Measurements from ENCODE around the gene CTTNBP2NL.
"Not testable (repeated sequence)": the region's sequence is repeated elsewhere in the genome, so short reads cannot be mapped to it uniquely, and the experiment has no call there.

CTTNBP2NL gene

GRCh38 chr1:112431038-112431437, 35.0 kb downstream of the CTTNBP2NL start:
- no peak for DNase-seq

DNA sequence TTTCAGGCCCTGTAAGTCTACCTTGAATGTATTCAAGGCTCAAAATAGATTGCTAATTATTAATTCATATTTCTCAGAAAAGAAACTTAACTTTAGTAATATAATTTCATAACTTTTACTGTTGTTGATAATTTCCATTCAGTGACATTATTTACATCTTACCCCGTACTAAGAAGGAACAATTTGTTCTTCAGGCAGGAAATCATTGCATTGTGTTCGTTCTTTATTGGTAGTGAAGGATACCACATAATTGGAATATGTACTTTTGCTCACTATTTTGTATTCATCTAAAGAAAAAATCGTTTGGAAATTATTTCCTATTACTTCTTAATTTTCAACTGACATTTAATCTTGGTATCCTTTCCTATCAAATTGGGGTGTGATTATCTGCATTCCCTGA, 39.4 kb downstream of the CTTNBP2NL start:
- DNase-seq, result no peak

GRCh38 chr1:112436384-112437156, 40.6 kb downstream of the CTTNBP2NL start:
- DNase-seq, result no peak

- DNase-seq, result not testable (repeated sequence)
These were observed 42.1 kb downstream of the CTTNBP2NL start for GRCh38 chr1:112438156-112438555.

- DNase-seq, result no peak
These were observed 43.6 kb downstream of the CTTNBP2NL start for GRCh38 chr1:112439592-112439991.

- DNase-seq, result no peak
These were observed 44.6 kb downstream of the CTTNBP2NL start for GRCh38 chr1:112440574-112440973.

DNA sequence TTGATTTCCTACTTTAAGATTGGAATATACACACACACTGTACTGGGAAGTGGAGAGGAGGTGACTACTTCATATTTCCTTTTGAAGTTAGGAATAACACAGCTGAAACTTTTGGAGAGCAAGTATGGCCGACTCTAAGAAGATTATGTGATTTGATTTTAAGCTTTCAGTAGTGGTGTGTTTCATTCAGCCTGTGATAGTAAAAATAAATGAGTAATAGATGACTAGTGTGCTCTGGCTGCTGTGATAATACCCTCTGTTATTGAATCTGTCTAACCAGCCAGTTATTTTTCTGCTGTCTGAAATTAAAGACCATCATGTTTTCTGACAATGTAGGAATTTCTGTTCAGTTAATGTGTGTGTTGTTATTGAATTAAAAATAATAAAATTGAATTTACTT, 48.3 kb downstream of the CTTNBP2NL start:
- DNase-seq, result no peak

DNA sequence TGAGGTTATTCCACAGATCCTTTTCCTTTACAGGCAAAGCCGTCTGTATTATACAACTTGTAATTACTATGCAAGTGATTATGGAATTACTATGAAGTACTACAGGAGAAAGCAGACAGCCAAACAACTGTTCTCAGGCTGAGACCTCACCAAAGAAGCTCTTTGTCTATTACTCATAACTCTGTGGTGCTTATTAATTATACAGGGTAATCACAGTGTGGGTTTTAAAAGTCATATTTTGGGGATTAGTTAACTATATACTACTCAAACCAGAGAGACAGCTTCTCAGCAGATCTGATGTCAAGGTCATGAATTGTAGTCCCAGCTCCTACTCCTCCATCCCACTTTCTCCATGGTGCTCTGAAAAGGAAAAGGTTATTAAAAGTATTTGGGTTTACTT, 49.6 kb downstream of the CTTNBP2NL start:
- DNase-seq, result no peak

DNA sequence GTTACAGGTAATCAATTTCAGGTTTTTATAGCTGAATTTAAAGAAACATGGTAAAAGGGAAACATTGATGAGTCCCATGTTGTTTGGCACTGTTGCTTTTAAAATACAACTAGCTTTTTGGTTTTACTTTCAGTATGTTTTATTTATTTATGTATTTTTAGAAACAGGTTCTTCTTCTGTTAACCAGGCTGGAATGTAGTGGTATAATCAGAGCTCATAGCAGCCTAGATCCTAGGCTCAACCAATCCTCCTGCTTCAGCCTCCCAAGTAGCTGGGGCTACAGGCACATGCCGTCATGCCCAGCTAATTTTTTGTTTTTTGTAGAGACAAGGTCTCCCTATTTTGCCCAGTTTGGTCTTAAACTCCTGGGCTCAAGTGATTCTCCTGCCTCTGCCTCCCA, 50.4 kb downstream of the CTTNBP2NL start:
- DNase-seq, result no peak

- DNase-seq, result no peak
These were observed 53.1 kb downstream of the CTTNBP2NL start for GRCh38 chr1:112448904-112449629.

DNA sequence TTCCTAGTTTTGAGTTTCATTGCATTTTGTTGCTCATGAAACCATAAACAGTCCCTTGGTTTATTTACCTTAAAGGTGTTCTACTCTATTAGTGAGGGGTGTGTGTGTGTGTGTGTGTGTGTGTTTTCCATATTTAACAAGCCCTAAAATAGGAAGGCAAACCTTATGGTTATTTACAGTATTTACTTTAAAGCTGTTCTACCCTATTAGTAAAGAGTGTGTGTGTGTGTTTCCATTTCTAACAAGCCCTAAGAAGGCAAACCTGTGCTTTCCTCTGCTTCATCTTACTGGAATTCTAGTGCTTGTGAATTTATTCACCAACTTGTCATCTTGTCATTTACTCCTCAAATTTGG, 53.6 kb downstream of the CTTNBP2NL start:
- DNase-seq, result no peak

- no peak for DNase-seq
These were observed 54.8 kb downstream of the CTTNBP2NL start for GRCh38 chr1:112450773-112451172.

DNA sequence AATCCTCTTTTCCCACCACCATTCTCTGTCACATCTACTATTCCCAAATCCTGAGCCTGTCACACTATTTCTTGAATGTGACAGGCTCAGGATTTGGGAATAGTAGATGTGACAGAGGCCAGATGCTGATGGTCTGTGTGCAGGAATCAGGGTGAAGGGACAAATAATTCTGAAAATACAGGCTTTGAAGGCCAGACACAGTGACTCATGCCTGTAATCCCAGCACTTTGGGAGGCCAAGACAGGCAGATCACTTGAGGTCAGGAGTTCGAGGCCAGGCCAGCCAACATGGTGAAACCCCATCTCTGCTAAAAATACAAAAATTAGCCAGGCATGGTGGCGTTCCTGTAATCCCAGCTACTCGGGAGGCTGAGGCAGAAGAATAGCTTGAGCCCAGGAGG, 55.3 kb downstream of the CTTNBP2NL start:
- DNase-seq, result not testable (repeated sequence)

- DNase-seq, result no peak
These were observed 57.9 kb downstream of the CTTNBP2NL start for GRCh38 chr1:112453876-112454275.

- no peak for DNase-seq
These were observed 58.3 kb downstream of the CTTNBP2NL start for GRCh38 chr1:112454316-112454715.

DNA sequence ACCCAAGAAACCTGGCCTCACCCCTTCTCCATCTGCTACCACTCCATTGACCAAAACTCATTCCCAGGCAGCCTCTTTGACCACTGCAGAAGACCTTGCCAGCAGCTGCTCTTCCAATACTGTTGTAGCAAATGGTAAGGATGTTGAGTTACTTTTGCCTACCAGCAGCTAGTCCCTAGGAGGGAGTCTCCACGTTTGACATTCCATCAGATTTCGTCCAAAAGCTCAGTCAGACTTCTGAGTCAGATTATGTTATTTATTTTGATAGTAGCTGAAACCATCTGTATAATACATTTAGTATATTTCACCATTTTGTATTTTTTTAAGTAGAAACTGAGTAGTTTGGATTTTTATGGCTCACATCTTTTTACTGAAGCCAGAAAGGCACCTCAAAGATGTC, 61.2 kb downstream of the CTTNBP2NL start:
- DNase-seq, result no peak

DNA sequence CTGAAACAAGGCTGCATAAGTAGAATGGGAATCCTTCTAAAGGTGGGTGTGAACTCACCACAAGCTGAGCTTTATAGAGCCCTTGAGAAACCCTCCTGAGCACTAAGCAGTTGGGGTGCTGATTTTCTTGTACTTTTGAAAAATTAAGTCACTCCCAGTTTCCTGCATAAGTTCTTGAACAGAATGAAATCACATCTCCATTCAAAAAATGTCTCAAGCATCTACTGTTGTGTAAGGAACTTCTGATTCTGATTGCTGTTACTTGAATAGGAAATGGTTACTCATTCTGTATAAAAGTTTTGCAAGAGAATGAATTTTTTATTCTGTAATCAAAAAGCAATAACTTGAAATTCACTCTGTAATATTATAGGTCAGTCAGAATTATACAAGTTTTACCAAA, 61.9 kb downstream of the CTTNBP2NL start:
- no peak for DNase-seq

GRCh38 chr1:112458756-112459155, 62.7 kb downstream of the CTTNBP2NL start:
- no peak for DNase-seq

GRCh38 chr1:112460615-112461014, 64.6 kb downstream of the CTTNBP2NL start:
- no peak for DNase-seq

DNA sequence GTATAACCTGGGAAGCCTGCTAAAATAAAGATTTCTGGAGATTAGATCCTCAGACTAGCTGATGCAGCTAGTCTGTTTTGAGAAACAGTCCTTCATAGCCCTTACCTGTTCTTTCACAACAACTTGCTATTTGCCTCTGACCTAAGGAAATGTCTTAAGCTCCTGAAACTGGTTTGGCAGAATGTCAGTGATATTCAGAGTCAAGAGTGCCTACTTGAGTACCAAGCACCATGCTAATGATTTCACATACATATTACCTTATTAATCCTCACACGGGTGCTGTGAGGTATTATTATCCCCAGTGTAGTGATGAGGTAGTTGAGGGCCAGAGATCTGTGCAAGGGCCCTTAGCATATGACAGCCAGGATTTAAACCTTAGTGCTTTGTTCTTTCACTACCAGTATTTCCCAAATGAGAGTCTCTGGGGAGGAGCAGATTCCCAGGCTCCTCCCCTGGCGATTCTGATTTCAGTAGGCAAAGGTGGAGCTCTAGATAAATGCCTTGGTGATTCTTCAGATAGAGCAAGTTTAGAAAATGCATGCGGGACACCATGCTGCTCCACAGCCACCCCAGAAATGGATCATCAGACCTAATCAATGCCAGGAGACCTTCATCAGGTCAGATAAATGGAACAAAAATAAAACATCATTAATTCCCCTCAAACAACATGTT, 65.3 kb downstream of the CTTNBP2NL start:
- DNase-seq, result no peak

DNA sequence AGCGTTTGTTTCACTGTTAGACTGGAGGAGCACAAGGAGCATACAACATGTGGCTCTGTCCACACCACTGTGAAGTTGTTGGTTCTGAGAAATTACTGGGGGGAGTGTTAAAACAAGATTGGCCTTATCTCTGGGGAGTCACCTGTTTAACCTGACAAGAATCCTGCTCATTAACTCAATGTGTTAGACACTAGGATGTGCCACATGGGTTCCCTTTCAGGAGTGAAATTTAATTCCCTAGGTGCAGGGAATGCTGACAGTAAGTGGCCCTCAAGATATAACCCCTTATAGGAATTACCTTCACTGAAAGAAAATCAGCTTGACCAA, 66.9 kb downstream of the CTTNBP2NL start:
- DNase-seq, result no peak

DNA sequence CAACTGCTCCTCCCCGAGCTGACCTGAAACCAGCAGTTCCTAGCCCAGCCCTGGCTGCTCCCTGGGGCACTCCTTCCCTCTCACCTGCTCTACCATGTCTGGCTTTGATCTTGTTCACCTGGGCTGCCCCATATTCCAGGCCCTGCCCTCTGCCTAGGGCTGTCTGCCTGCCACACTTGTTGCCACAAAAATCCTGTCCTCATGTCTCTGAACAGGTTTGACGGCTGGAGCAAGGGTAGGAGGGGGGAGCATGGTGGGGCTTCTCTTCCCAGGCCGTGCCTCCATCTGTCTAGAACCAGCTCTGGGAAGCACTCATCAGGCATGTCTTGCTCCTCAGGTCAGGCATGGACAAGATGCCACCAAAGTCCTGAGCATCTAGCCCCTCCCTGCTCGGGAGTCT, 68.5 kb downstream of the CTTNBP2NL start:
- DNase-seq, result no peak

DNA sequence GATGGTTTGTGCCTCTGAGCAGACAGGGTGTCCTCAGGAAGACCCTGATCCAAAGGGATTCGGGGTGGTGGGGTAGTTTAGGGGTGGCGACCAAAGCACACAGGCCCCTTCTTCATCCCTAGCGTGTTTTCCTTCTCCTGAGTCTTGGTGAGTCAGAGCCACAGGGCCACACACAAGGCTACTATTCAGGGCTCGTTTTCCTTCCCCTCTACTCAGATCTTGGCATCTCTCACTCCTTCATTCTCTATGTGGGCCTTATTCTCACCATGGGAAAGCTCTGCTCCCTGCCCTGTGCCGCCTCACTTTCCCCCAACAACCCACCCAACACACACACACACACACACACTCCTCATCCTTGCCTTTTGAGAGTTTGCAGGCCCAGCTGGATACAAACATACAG, 69.1 kb downstream of the CTTNBP2NL start:
- no peak for DNase-seq

DNA sequence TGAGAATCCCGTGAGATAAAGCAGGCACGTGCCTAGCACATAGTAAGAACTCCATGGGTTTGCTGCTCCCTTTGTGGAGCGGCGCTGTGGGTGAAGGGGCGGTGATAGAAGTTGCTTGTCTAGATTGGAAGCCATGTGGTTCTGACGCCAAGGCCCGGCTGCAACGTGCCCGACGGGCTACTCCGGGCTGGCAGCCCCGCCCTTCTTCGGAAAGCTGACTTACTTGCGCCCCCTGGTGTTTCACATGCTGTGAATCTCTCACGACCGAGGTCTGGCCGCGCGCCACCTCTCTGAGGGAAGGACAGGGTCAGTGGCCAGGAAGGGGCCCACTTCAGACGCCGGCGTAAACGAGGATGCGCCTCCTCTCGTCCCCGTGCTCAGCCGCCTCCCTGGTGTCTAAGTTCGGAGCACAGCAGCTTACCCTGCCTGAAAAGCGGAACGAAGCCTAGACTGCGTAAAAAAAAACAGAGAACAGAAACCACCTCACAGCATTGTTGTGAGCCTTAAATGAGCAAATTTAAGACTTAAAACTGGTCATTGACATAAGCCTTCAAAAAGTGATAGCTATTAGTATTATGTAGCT, 70.2 kb downstream of the CTTNBP2NL start:
- DNase-seq, result peak; percentile 91

Measured in NCI-H2227 treated with DMSO at 0.1 percent for 48 hours (cell line).